WTC11 (cell line): ENCODE data around the gene PPEF2. TPM values are rescaled to one million over a fixed set of nuclear protein-coding genes. Genes with fewer than 3 reads are reported as not detected.

Experiments used
- ATAC-seq: fragments of 200-7000 bp; cut with Tn5 transposase; 2 replicates; pipeline ENCODE4 v1.10.0; 2021; ENCODE audit warnings: mild to moderate bottlenecking, moderate library complexity
- CTCF ChIA-PET: fragments of 300-600 bp; sonication (Branson Sonifier 250); formaldehyde crosslinking; loops from one replicate; lab custom pipeline; 2021; ENCODE audit warnings: antibody characterized with exemption; lab: Charles Lee
- POLR2A ChIA-PET: fragments of 350-600 bp; sonication (Branson Sonifier 250); formaldehyde crosslinking; loops from one replicate; lab custom pipeline; 2021; ENCODE audit warnings: antibody characterized with exemption; lab: Charles Lee
- DNase-seq: peaks from one replicate; pipeline ENCODE4 v3.0.0; 2021; ENCODE audit warnings: low spot score
- H3K27ac Mint-ChIP-seq: 2 replicates; pipeline ENCODE4 v1.8.0; 2021; ENCODE audit warnings: mixed read lengths
- H3K27me3 Mint-ChIP-seq: 2 replicates; pipeline ENCODE4 v1.8.0; 2021; ENCODE audit warnings: low read depth, mild to moderate bottlenecking, moderate library complexity, mixed read lengths
- H3K36me3 Mint-ChIP-seq: 2 replicates; pipeline ENCODE4 v1.8.0; 2021; ENCODE audit warnings: mixed read lengths
- H3K4me1 Mint-ChIP-seq: 2 replicates; pipeline ENCODE4 v1.8.0; 2022; ENCODE audit warnings: mixed read lengths
- H3K4me3 Mint-ChIP-seq: 2 replicates; pipeline ENCODE4 v1.8.0; 2021; ENCODE audit warnings: mild to moderate bottlenecking, moderate library complexity, mixed read lengths
- H3K9me3 Mint-ChIP-seq: 2 replicates; pipeline ENCODE4 v1.8.0; 2021; ENCODE audit warnings: mixed read lengths
- ELF4 ChIP-seq: sonication (generic); formaldehyde crosslinking; IDR thresholded peaks from 2 replicates; pipeline ENCODE4 v1.8.1; 2022; ENCODE audit warnings: low read depth, mild to moderate bottlenecking, moderate library complexity, missing genetic modification reagents
- FOXJ3 ChIP-seq: sonication (generic); formaldehyde crosslinking; IDR thresholded peaks from 2 replicates; pipeline ENCODE4 v1.9.0; 2021; ENCODE audit warnings: missing genetic modification reagents, mild to moderate bottlenecking, borderline replicate concordance
- HMGA2 ChIP-seq: fragments of 250-450 bp; sonication (Bioruptor Pico); IDR thresholded peaks from 2 replicates; pipeline ENCODE4 v1.4.0; 2021; ENCODE audit warnings: mild to moderate bottlenecking, moderate library complexity
- JUN ChIP-seq: sonication (generic); formaldehyde crosslinking; IDR thresholded peaks from 2 replicates; pipeline ENCODE4 v1.8.0; 2023; ENCODE audit warnings: mild to moderate bottlenecking, missing genetic modification reagents
- MXD4 ChIP-seq: fragments of 250-450 bp; sonication (Bioruptor Pico); IDR thresholded peaks from 2 replicates; pipeline ENCODE4 v1.8.0; 2021; ENCODE audit warnings: mild to moderate bottlenecking, moderate library complexity, borderline replicate concordance
- NR2C2 ChIP-seq: sonication (generic); formaldehyde crosslinking; IDR thresholded peaks from 2 replicates; pipeline ENCODE4 v1.8.0; 2022; ENCODE audit warnings: mild to moderate bottlenecking, missing genetic modification reagents
- OVOL2 ChIP-seq: fragments of 250-450 bp; sonication (Bioruptor Pico); IDR thresholded peaks from 2 replicates; pipeline ENCODE4 v1.9.0; 2021; ENCODE audit warnings: mild to moderate bottlenecking, borderline replicate concordance
- PRRX2 ChIP-seq: fragments of 250-450 bp; sonication (Bioruptor Pico); IDR thresholded peaks from 2 replicates; pipeline ENCODE4 v1.8.0; 2021; ENCODE audit warnings: mild to moderate bottlenecking
- TCF7 ChIP-seq: sonication (generic); formaldehyde crosslinking; IDR thresholded peaks from 2 replicates; pipeline ENCODE4 v1.8.0; 2022; ENCODE audit warnings: mild to moderate bottlenecking, low read depth, missing genetic modification reagents, moderate library complexity
- TEAD4 ChIP-seq: sonication (generic); formaldehyde crosslinking; IDR thresholded peaks from 2 replicates; pipeline ENCODE4 v1.8.0; 2022; ENCODE audit warnings: mild to moderate bottlenecking, missing genetic modification reagents
- ZNF232 ChIP-seq: sonication (generic); formaldehyde crosslinking; IDR thresholded peaks from 2 replicates; pipeline ENCODE4 v1.8.0; 2022; ENCODE audit warnings: mild to moderate bottlenecking, missing genetic modification reagents
- ZNF671 ChIP-seq: fragments of 250-450 bp; sonication (Bioruptor Pico); IDR thresholded peaks from 2 replicates; pipeline ENCODE4 v1.8.0; 2021; ENCODE audit warnings: mild to moderate bottlenecking
- total RNA-seq: library from RNA; stranded (reverse); gene quantifications from 3 replicates; pipeline ENCODE4 v1.2.3, GENCODE V29; 2021
- TF ChIP-seq, protein P1 (sequence below): sonication (generic); formaldehyde crosslinking; IDR thresholded peaks from 2 replicates; pipeline ENCODE4 v1.8.1; 2023; ENCODE audit warnings: mild to moderate bottlenecking, missing genetic modification reagents, moderate library complexity
- TF ChIP-seq, protein P2 (sequence below): fragments of 250-450 bp; sonication (Bioruptor Pico); IDR thresholded peaks from 2 replicates; pipeline ENCODE4 v1.8.0; 2021; ENCODE audit warnings: mild to moderate bottlenecking
- TF ChIP-seq, protein P3 (sequence below): sonication (generic); formaldehyde crosslinking; IDR thresholded peaks from 2 replicates; pipeline ENCODE4 v1.8.0; 2022; ENCODE audit warnings: mild to moderate bottlenecking, missing genetic modification reagents
- TF ChIP-seq, protein P4 (sequence below): sonication (generic); formaldehyde crosslinking; IDR thresholded peaks from 2 replicates; pipeline ENCODE4 v1.8.0; 2023; ENCODE audit warnings: mild to moderate bottlenecking, missing genetic modification reagents
- TF ChIP-seq, protein P5 (sequence below): sonication (generic); formaldehyde crosslinking; IDR thresholded peaks from 2 replicates; pipeline ENCODE4 v1.8.1; 2023; ENCODE audit warnings: mild to moderate bottlenecking, missing genetic modification reagents
- TF ChIP-seq, protein P6 (sequence below): fragments of 200-600 bp; IDR thresholded peaks from 2 replicates; pipeline ENCODE4 v1.8.0; 2022; ENCODE audit warnings: antibody characterized with exemption
- TF ChIP-seq, protein P7 (sequence below): sonication (generic); formaldehyde crosslinking; IDR thresholded peaks from 2 replicates; pipeline ENCODE4 v1.8.1; 2022; ENCODE audit warnings: low read depth, missing genetic modification reagents, borderline replicate concordance
- TF ChIP-seq, protein P8 (sequence below): sonication (generic); formaldehyde crosslinking; conservative IDR thresholded peaks from 2 replicates; pipeline ENCODE4 v1.8.1; 2023; ENCODE audit warnings: mild to moderate bottlenecking, low read depth, missing genetic modification reagents, moderate library complexity
- TF ChIP-seq, protein P9 (sequence below): sonication (generic); formaldehyde crosslinking; IDR thresholded peaks from 2 replicates; pipeline ENCODE4 v1.8.1; 2022; ENCODE audit warnings: mild to moderate bottlenecking, missing genetic modification reagents, moderate library complexity, borderline replicate concordance

PPEF2 gene
- total RNA-seq, 1 experiment from 2014 or later = not detected

DNA sequence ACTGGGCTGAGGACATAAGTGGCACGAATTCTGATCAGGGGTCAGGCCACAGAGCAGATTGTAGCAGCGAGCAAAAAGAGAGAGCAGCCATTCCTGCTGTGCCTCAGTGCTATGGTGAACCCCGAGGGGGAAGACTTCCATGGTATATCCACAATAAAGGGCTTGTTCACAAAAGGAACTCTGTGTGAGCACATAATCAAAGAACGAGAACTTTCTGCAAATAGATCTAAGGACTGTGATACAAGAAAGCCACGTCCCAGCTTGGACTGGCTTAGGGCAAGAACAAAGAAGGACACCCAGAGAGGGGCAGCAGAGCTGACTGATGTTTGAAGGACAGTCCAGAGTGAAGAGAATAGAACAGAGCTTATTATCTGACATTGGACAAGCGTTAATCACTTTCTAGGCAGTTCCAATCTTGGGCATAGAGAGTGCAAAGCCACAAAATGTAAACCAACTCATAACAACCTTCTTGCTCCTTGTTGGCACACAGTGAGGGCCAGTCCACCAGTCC, 24.0 kb downstream of the PPEF2 start:
- POLR2A ChIA-PET = no interaction called here
- no peak for DNase-seq
- no peaks in the 10 kb centered on the region; the same call in 1 of the 2 replicates for H3K27me3 Mint-ChIP-seq
- H3K4me1 Mint-ChIP-seq = peaks cover 8% of the 10 kb centered on the region
- no peaks in the 10 kb centered on the region for H3K36me3 Mint-ChIP-seq
- no peak overlapping the region for H3K4me3 Mint-ChIP-seq
- no peak for ATAC-seq
- H3K9me3 Mint-ChIP-seq = no peaks in the 10 kb centered on the region
- no peak overlapping the region for H3K27ac Mint-ChIP-seq
- no peak for TF ChIP-seq NR2C2 (CRISPR knock-in tag)
- TF ChIP-seq HMGA2 (CRISPR knock-in tag) = no peak
- TF ChIP-seq PRRX2 (CRISPR knock-in tag) = no peak
- no peak for TF ChIP-seq MXD4 (CRISPR knock-in tag)
- no peak for TF ChIP-seq ZNF671 (CRISPR knock-in tag)
- TF ChIP-seq TEAD4 (CRISPR knock-in tag) = no peak
- TF ChIP-seq ELF4 (CRISPR knock-in tag) = no peak
- TF ChIP-seq, protein P1, sequence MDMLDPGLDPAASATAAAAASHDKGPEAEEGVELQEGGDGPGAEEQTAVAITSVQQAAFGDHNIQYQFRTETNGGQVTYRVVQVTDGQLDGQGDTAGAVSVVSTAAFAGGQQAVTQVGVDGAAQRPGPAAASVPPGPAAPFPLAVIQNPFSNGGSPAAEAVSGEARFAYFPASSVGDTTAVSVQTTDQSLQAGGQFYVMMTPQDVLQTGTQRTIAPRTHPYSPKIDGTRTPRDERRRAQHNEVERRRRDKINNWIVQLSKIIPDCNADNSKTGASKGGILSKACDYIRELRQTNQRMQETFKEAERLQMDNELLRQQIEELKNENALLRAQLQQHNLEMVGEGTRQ (CRISPR knock-in tag) = no peak
- TF ChIP-seq TCF7 (CRISPR knock-in tag) = no peak
- TF ChIP-seq, protein P2, sequence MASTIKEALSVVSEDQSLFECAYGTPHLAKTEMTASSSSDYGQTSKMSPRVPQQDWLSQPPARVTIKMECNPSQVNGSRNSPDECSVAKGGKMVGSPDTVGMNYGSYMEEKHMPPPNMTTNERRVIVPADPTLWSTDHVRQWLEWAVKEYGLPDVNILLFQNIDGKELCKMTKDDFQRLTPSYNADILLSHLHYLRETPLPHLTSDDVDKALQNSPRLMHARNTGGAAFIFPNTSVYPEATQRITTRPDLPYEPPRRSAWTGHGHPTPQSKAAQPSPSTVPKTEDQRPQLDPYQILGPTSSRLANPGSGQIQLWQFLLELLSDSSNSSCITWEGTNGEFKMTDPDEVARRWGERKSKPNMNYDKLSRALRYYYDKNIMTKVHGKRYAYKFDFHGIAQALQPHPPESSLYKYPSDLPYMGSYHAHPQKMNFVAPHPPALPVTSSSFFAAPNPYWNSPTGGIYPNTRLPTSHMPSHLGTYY = no peak
- TF ChIP-seq, protein P3, sequence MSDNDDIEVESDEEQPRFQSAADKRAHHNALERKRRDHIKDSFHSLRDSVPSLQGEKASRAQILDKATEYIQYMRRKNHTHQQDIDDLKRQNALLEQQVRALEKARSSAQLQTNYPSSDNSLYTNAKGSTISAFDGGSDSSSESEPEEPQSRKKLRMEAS (CRISPR knock-in tag) = no peak
- TF ChIP-seq, protein P4, sequence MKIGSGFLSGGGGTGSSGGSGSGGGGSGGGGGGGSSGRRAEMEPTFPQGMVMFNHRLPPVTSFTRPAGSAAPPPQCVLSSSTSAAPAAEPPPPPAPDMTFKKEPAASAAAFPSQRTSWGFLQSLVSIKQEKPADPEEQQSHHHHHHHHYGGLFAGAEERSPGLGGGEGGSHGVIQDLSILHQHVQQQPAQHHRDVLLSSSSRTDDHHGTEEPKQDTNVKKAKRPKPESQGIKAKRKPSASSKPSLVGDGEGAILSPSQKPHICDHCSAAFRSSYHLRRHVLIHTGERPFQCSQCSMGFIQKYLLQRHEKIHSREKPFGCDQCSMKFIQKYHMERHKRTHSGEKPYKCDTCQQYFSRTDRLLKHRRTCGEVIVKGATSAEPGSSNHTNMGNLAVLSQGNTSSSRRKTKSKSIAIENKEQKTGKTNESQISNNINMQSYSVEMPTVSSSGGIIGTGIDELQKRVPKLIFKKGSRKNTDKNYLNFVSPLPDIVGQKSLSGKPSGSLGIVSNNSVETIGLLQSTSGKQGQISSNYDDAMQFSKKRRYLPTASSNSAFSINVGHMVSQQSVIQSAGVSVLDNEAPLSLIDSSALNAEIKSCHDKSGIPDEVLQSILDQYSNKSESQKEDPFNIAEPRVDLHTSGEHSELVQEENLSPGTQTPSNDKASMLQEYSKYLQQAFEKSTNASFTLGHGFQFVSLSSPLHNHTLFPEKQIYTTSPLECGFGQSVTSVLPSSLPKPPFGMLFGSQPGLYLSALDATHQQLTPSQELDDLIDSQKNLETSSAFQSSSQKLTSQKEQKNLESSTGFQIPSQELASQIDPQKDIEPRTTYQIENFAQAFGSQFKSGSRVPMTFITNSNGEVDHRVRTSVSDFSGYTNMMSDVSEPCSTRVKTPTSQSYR (CRISPR knock-in tag) = no peak
- no peak for TF ChIP-seq JUN
- no peak for TF ChIP-seq ZNF232 (CRISPR knock-in tag)
- CTCF ChIA-PET = interaction anchor here (1.1 to 2.6 kb wide), 2 partner anchors 18 to 30 kb away, joined by 6 to 7 read pairs; no protein-coding TSS in a partner anchor

DNA sequence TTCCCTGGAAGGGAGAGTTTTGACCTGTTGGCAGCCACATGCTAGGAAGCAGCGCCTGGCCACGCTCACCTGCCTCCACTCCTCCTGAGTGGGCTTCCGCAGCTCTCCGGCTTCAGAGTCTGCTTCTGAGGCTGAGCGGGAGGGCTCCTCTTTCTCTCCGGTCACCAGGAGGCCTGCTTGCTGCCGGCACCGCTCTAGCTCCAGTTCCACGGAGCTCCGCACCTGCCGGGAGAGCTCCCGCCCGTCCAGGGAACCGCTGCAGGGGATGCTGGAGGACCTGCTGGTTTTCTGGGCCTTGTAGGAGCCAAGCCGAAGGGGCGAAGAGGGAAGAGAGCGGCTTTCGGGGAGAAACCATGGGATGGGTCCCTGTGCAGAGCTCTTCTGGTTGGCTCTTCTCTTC, 26.0 kb downstream of the PPEF2 start:
- DNase-seq (peak; percentile 13), ATAC-seq (no peak)
- Mint-ChIP-seq H3K27me3 (no peaks in the 10 kb centered on the region; the same call in 1 of the 2 replicates), H3K36me3 (no peaks in the 10 kb centered on the region), H3K4me1 (peaks cover 8% of the 10 kb centered on the region), H3K27ac (no peak overlapping the region), H3K4me3 (no peak overlapping the region), H3K9me3 (no peaks in the 10 kb centered on the region)
- CTCF ChIA-PET = interaction anchor here (0.9 to 1.8 kb wide), 3 partner anchors 19 to 40 kb away, joined by 3 to 13 read pairs (median 6); no protein-coding TSS in a partner anchor
- POLR2A ChIA-PET = interaction anchor here (0.6 kb wide), 1 partner anchor 464 kb away, joined by 3 read pairs; no protein-coding TSS in a partner anchor
- TF ChIP-seq, protein P5, sequence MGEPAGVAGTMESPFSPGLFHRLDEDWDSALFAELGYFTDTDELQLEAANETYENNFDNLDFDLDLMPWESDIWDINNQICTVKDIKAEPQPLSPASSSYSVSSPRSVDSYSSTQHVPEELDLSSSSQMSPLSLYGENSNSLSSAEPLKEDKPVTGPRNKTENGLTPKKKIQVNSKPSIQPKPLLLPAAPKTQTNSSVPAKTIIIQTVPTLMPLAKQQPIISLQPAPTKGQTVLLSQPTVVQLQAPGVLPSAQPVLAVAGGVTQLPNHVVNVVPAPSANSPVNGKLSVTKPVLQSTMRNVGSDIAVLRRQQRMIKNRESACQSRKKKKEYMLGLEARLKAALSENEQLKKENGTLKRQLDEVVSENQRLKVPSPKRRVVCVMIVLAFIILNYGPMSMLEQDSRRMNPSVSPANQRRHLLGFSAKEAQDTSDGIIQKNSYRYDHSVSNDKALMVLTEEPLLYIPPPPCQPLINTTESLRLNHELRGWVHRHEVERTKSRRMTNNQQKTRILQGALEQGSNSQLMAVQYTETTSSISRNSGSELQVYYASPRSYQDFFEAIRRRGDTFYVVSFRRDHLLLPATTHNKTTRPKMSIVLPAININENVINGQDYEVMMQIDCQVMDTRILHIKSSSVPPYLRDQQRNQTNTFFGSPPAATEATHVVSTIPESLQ = no peak
- TF ChIP-seq FOXJ3 (CRISPR knock-in tag) (no peak), OVOL2 (CRISPR knock-in tag) (no peak)
- TF ChIP-seq, protein P6, sequence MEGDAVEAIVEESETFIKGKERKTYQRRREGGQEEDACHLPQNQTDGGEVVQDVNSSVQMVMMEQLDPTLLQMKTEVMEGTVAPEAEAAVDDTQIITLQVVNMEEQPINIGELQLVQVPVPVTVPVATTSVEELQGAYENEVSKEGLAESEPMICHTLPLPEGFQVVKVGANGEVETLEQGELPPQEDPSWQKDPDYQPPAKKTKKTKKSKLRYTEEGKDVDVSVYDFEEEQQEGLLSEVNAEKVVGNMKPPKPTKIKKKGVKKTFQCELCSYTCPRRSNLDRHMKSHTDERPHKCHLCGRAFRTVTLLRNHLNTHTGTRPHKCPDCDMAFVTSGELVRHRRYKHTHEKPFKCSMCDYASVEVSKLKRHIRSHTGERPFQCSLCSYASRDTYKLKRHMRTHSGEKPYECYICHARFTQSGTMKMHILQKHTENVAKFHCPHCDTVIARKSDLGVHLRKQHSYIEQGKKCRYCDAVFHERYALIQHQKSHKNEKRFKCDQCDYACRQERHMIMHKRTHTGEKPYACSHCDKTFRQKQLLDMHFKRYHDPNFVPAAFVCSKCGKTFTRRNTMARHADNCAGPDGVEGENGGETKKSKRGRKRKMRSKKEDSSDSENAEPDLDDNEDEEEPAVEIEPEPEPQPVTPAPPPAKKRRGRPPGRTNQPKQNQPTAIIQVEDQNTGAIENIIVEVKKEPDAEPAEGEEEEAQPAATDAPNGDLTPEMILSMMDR = no peak
- TF ChIP-seq, protein P7, sequence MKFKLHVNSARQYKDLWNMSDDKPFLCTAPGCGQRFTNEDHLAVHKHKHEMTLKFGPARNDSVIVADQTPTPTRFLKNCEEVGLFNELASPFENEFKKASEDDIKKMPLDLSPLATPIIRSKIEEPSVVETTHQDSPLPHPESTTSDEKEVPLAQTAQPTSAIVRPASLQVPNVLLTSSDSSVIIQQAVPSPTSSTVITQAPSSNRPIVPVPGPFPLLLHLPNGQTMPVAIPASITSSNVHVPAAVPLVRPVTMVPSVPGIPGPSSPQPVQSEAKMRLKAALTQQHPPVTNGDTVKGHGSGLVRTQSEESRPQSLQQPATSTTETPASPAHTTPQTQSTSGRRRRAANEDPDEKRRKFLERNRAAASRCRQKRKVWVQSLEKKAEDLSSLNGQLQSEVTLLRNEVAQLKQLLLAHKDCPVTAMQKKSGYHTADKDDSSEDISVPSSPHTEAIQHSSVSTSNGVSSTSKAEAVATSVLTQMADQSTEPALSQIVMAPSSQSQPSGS (CRISPR knock-in tag) = no peak
- TF ChIP-seq, protein P8, sequence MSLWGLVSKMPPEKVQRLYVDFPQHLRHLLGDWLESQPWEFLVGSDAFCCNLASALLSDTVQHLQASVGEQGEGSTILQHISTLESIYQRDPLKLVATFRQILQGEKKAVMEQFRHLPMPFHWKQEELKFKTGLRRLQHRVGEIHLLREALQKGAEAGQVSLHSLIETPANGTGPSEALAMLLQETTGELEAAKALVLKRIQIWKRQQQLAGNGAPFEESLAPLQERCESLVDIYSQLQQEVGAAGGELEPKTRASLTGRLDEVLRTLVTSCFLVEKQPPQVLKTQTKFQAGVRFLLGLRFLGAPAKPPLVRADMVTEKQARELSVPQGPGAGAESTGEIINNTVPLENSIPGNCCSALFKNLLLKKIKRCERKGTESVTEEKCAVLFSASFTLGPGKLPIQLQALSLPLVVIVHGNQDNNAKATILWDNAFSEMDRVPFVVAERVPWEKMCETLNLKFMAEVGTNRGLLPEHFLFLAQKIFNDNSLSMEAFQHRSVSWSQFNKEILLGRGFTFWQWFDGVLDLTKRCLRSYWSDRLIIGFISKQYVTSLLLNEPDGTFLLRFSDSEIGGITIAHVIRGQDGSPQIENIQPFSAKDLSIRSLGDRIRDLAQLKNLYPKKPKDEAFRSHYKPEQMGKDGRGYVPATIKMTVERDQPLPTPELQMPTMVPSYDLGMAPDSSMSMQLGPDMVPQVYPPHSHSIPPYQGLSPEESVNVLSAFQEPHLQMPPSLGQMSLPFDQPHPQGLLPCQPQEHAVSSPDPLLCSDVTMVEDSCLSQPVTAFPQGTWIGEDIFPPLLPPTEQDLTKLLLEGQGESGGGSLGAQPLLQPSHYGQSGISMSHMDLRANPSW (CRISPR knock-in tag) = no peak
- TF ChIP-seq, protein P9, sequence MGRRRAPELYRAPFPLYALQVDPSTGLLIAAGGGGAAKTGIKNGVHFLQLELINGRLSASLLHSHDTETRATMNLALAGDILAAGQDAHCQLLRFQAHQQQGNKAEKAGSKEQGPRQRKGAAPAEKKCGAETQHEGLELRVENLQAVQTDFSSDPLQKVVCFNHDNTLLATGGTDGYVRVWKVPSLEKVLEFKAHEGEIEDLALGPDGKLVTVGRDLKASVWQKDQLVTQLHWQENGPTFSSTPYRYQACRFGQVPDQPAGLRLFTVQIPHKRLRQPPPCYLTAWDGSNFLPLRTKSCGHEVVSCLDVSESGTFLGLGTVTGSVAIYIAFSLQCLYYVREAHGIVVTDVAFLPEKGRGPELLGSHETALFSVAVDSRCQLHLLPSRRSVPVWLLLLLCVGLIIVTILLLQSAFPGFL = no peak
